SK-N-SH (cell line): ENCODE results near the gene SNX5. TPM values are rescaled to one million over a fixed set of nuclear protein-coding genes. Genes with fewer than 3 reads are reported as not detected.

Experiments used
- CTCF ChIA-PET: fragments of 300-600, 350-600 bp; formaldehyde crosslinking; extraction: SDS; loops from one replicate; lab custom pipeline; 2021; lab: Yijun Ruan, JAX
- POLR2A ChIA-PET: fragments of 350-600 bp; sonication (Branson Sonifier 250); formaldehyde crosslinking; extraction: SDS; loops from one replicate; lab custom pipeline; 2020; ENCODE audit warnings: antibody characterized with exemption, inconsistent platforms; lab: Yijun Ruan, JAX
- DNase-seq: peaks from one replicate; pipeline ENCODE4 v3.0.0; 2012
- H2AFZ ChIP-seq: fragments of 200-600 bp; sonication (generic); 2 replicates; pipeline ENCODE4 v1.8.1; 2016; ENCODE audit warnings: antibody characterized with exemption, mild to moderate bottlenecking, low read depth
- H3F3A ChIP-seq: fragments of 200-600 bp; sonication (generic); replicated peaks from 2 replicates; pipeline ENCODE3; 2016; ENCODE audit warnings: antibody characterized with exemption, mild to moderate bottlenecking; ENCODE audit not compliant: insufficient read depth
- H3K27ac ChIP-seq, 2 experiments: fragments of 200-500 bp in 1 of 2; fragments of 200-600 bp in 1 of 2; sonication (Bioruptor generic) in 1 of 2; sonication (generic), shearing (Covaris generic) in 1 of 2; 2 replicates each; pipeline versions ENCODE4 v1.5.1 to v1.6.1; 2014 to 2016; ENCODE audit warnings: low read depth in 2 of 2, inconsistent platforms in 1 of 2, low read length in 1 of 2, mild to moderate bottlenecking in 1 of 2, mixed read lengths in 1 of 2
- H3K27me3 ChIP-seq: fragments of 200-600 bp; sonication (generic), shearing (Covaris generic); 2 replicates; pipeline ENCODE4 v1.6.1; 2016; ENCODE audit warnings: mixed run types; ENCODE audit not compliant: insufficient read depth
- H3K36me3 ChIP-seq, 2 experiments: fragments of 200-500 bp in 1 of 2; fragments of 200-600 bp in 1 of 2; sonication (Bioruptor generic) in 1 of 2; sonication (generic) in 1 of 2; replicated peaks in 1 of 2; 2 replicates each; pipeline versions ENCODE3 to v1.5.1; 2014 to 2016; ENCODE audit warnings: low read length in 1 of 2, mild to moderate bottlenecking in 1 of 2; ENCODE audit not compliant: insufficient read depth in 2 of 2, control insufficient read depth in 1 of 2
- H3K4me1 ChIP-seq, 2 experiments: fragments of 200-500 bp in 1 of 2; fragments of 200-600 bp in 1 of 2; sonication (Bioruptor generic) in 1 of 2; sonication (generic), shearing (Covaris generic) in 1 of 2; 2 replicates each; pipeline versions ENCODE4 v1.5.1 to v1.6.1; 2014 to 2016; ENCODE audit warnings: low read depth in 1 of 2, low read length in 1 of 2, mixed run types in 1 of 2; ENCODE audit not compliant: insufficient read depth in 2 of 2, control insufficient read depth in 1 of 2
- H3K4me2 ChIP-seq: fragments of 200-600 bp; sonication (generic), shearing (Covaris generic); 2 replicates; pipeline ENCODE4 v1.6.1; 2017; ENCODE audit warnings: mixed run types
- H3K4me3 ChIP-seq, 2 experiments: fragments of 200-500 bp in 1 of 2; fragments of 200-600 bp in 1 of 2; sonication (Bioruptor generic) in 1 of 2; sonication (generic), shearing (Covaris generic) in 1 of 2; 2 replicates each; pipeline versions ENCODE4 v1.5.1 to v1.8.1; 2014 to 2016; ENCODE audit warnings: low read depth in 2 of 2, inconsistent platforms in 1 of 2, low read length in 1 of 2, mild to moderate bottlenecking in 1 of 2, mixed read lengths in 1 of 2, moderate library complexity in 1 of 2
- H3K79me2 ChIP-seq: fragments of 200-600 bp; sonication (generic); 2 replicates; pipeline ENCODE4 v1.8.1; 2017; ENCODE audit warnings: mild to moderate bottlenecking; ENCODE audit not compliant: insufficient read depth
- H3K9ac ChIP-seq: fragments of 200-600 bp; sonication (generic); 2 replicates; pipeline ENCODE4 v1.6.1; 2017; ENCODE audit warnings: mixed run types
- H3K9me2 ChIP-seq: fragments of 200-600 bp; sonication (generic); 2 replicates; pipeline ENCODE4 v1.6.1; 2017; ENCODE audit warnings: mixed run types
- H3K9me3 ChIP-seq: fragments of 200-600 bp; sonication (generic); 2 replicates; pipeline ENCODE4 v1.6.1; 2017; ENCODE audit warnings: mixed run types, mild to moderate bottlenecking, moderate library complexity
- H4K20me1 ChIP-seq: fragments of 200-600 bp; sonication (generic); 2 replicates; pipeline ENCODE4 v1.6.1; 2017; ENCODE audit warnings: mild to moderate bottlenecking, mixed run types; ENCODE audit not compliant: insufficient read depth
- ELF1 ChIP-seq: IDR thresholded peaks from 2 replicates; pipeline ENCODE4 v1.4.0; 2012
- FOXJ3 ChIP-seq: sonication (generic); formaldehyde crosslinking; IDR thresholded peaks from 2 replicates; pipeline ENCODE4 v1.5.1; 2020; ENCODE audit warnings: mild to moderate bottlenecking, missing genetic modification reagents
- GABPA ChIP-seq: IDR thresholded peaks from 2 replicates; pipeline ENCODE4 v1.4.0; 2012; ENCODE audit warnings: low read depth, mild to moderate bottlenecking
- MEF2A ChIP-seq: IDR thresholded peaks from 2 replicates; pipeline ENCODE4 v1.4.0; 2012; ENCODE audit warnings: low read depth, borderline replicate concordance
- MXI1 ChIP-seq: IDR thresholded peaks from 2 replicates; pipeline ENCODE4 v1.6.1; 2012; ENCODE audit warnings: mild to moderate bottlenecking, low read depth, low read length, improper control_type of control experiment
- RAD21 ChIP-seq: IDR thresholded peaks from 2 replicates; pipeline ENCODE4 v1.6.1; 2012; ENCODE audit warnings: mild to moderate bottlenecking, low read length
- RCOR1 ChIP-seq: fragments of 150-350 bp; IDR thresholded peaks from 2 replicates; pipeline ENCODE4 v1.6.1; 2017; ENCODE audit warnings: antibody characterized with exemption, low read length
- RFX5 ChIP-seq: IDR thresholded peaks from 2 replicates; pipeline ENCODE4 v1.6.1; 2012; ENCODE audit warnings: mild to moderate bottlenecking, improper control_type of control experiment, low read length
- RXRA ChIP-seq: IDR thresholded peaks from 2 replicates; pipeline ENCODE4 v1.4.0; 2012; ENCODE audit warnings: low read depth, mild to moderate bottlenecking, borderline replicate concordance
- SMC3 ChIP-seq: IDR thresholded peaks from 2 replicates; pipeline ENCODE4 v1.6.1; 2012; ENCODE audit warnings: low read depth, low read length, improper control_type of control experiment
- TCF12 ChIP-seq: IDR thresholded peaks from 2 replicates; pipeline ENCODE4 v1.4.0; 2012
- TEAD4 ChIP-seq: IDR thresholded peaks from 2 replicates; pipeline ENCODE4 v1.4.0; 2012; ENCODE audit warnings: mild to moderate bottlenecking, borderline replicate concordance; ENCODE audit not compliant: insufficient read depth
- WGBS: methylation state at CpG from one replicate; pipeline ENCODE4 v1.1.6; 2017; ENCODE audit warnings: low lambda C conversion rate; 5-methylcytosine and 5-hydroxymethylcytosine counted together
- polyA plus RNA-seq, 3 experiments: library from polyadenylated mRNA; depleted of rRNA; stranded (reverse); fragments of >200 nt; gene quantifications; 2 replicates each; pipeline ENCODE4 v1.2.3, GENCODE V29; 2012
- TF ChIP-seq, protein P1 (sequence below): IDR thresholded peaks from 2 replicates; pipeline ENCODE4 v1.6.1; 2012; ENCODE audit warnings: mild to moderate bottlenecking, low read depth, low read length, moderate library complexity
- TF ChIP-seq, protein P2 (sequence below): fragments of 150-350 bp; IDR thresholded peaks from 2 replicates; pipeline ENCODE4 v1.6.1; 2016; ENCODE audit warnings: mild to moderate bottlenecking, low read depth, low read length
- TF ChIP-seq, protein P3 (sequence below): IDR thresholded peaks from 2 replicates; pipeline ENCODE4 v1.4.0; 2012; ENCODE audit warnings: low read depth, borderline replicate concordance

SNX5 gene
- polyA plus RNA-seq, 1 of the 3 experiments (the other 2 are of a cell fraction), result 76.2 TPM

DNA sequence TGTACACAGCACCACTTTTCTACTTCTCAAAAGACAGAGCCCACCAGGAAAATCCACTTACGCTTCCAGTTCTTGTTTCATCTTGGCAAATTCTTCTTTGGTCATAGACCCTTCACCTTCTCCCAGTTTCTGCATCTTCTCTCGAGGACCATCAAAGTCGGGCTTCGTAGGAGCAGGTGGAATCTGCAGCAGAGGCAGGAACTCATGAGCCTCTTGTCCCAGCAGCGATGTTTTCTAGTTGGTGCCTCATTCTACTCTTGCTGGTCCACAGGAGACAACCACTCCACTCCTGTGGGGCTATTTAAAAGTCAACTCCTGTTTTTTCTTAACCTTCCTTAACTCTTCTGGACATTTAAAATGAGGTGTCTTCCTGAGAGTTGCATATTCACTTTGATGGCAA, 14.7 kb downstream of the SNX5 start:
- no peak overlapping the region for H3K4me3 ChIP-seq
- no peak overlapping the region for H3K9ac ChIP-seq
- no peaks in the 10 kb centered on the region for H3K27me3 ChIP-seq
- TF ChIP-seq MEF2A, result no peak
- TF ChIP-seq RXRA, result no peak
- peaks cover 35% of the 10 kb centered on the region for H4K20me1 ChIP-seq
- peaks cover 65 to 72% of the 10 kb centered on the region in 2 experiments for H3K36me3 ChIP-seq
- peaks cover 3 to 9% of the 10 kb centered on the region in 2 experiments; a peak in 3 of 4 replicates for H3K4me1 ChIP-seq
- 97% methylated on average over 5 of the region's 5 CpGs for WGBS
- peaks cover 9% of the 10 kb centered on the region for H3F3A ChIP-seq
- ChIA-PET POLR2A (no interaction called here), CTCF (interaction anchor here (0.8 to 3.3 kb wide), 4 partner anchors 14 to 337 kb away, joined by 3 to 11 read pairs (median 6); partner anchors contain the start of gene SNX5)
- peaks cover 89% of the 10 kb centered on the region for H3K79me2 ChIP-seq
- no peak overlapping the region for H2AFZ ChIP-seq
- no peak overlapping the region for H3K27ac ChIP-seq
- no peaks in the 10 kb centered on the region for H3K9me2 ChIP-seq
- H3K4me2 ChIP-seq, result no peak overlapping the region
- no peaks in the 10 kb centered on the region for H3K9me3 ChIP-seq
- DNase-seq, result no peak

DNA sequence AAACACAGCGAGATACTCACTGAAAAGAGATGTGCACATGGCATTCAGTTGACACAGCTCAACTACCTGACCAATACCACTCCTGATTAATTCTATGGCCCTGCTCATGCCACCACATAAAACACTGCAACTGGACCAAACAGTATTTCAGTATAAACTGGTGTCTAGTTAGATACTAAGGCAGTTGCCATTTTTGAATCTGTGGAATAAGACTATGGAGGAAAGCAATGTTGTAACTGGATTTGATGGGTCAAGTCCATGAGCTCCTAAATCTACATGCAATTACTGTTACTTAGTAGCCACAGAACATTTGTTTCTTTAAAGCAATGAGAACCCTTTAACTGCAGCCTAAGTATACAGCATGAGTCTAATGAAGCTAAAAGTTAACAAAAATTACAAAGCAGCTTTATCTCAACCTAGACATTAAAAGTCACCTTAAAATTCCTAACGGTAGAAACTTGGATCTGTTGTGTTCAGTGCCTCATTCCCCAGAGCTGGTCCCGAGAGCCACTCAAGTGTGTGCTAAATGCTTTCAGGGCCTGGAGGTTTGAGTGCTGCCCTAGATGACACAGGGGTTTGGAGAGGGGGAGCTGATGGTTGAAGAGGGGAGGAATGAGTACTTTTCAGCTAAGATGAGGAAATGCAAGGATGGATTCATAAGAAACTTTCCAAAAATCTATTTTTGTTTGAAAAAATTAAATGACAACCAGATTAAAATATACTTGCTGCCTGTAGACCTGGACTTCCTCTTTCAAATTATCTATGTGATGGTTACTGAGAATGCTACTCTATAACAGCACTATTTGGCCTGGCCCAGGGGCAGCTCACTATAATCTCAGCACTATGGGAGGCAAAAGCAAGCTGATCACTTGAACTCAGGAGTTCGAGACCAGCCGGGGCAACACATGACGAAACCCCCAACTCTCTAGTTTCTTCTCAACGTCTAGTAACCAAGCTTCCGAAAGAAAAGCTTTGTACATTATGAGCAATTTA, 15.6 kb downstream of the SNX5 start:
- Histone ChIP-seq H3K36me3 (peaks cover 75 to 79% of the 10 kb centered on the region in 2 experiments), H3F3A (peaks cover 14% of the 10 kb centered on the region), H3K9me3 (no peaks in the 10 kb centered on the region), H4K20me1 (peaks cover 26% of the 10 kb centered on the region), H3K27me3 (no peaks in the 10 kb centered on the region), H3K9ac (no peak overlapping the region), H3K9me2 (no peaks in the 10 kb centered on the region), H3K27ac (no peak overlapping the region), H3K4me2 (no peak overlapping the region), H3K4me3 (no peak overlapping the region), H3K4me1 (0 out of 4 replicates have a peak, but pooled peaks cover 0 to 2% of the 10 kb centered on the region in 2 experiments), H2AFZ (no peak overlapping the region), H3K79me2 (peaks cover 86% of the 10 kb centered on the region)
- TF ChIP-seq RFX5 (no peak), TCF12 (no peak), MXI1 (no peak)
- no peak for DNase-seq
- ChIA-PET CTCF (interaction anchor here (0.8 to 3.3 kb wide), 5 partner anchors 13 to 336 kb away, joined by 3 to 11 read pairs (median 3); partner anchors contain the start of gene SNX5), POLR2A (no interaction called here)
- WGBS, result 93% methylated on average over 8 of the region's 8 CpGs

DNA sequence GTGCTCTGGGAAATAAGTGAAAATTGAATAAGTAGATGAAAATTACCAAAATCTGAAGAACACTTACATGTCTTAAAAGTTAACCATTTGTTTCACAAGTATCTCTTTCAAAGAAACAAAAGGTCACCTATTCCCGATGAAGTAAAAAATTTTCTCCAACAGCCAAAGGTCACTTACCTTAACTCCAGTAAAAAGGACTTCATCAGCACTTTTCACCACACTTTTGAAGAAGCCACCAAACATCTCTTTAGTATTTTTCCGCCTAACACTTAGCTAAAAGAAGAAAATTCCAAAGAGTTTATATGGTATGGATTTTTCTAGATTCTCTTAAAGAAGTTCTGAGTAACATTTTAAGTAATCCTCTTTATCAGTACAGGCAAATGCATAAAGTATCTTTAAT, 17.3 kb downstream of the SNX5 start:
- peaks cover 72% of the 10 kb centered on the region for H3K79me2 ChIP-seq
- no peak for TF ChIP-seq SMC3
- TF ChIP-seq FOXJ3 (CRISPR knock-in tag), result no peak
- TF ChIP-seq TEAD4, result no peak
- no peak for TF ChIP-seq ELF1
- TF ChIP-seq, protein P1, sequence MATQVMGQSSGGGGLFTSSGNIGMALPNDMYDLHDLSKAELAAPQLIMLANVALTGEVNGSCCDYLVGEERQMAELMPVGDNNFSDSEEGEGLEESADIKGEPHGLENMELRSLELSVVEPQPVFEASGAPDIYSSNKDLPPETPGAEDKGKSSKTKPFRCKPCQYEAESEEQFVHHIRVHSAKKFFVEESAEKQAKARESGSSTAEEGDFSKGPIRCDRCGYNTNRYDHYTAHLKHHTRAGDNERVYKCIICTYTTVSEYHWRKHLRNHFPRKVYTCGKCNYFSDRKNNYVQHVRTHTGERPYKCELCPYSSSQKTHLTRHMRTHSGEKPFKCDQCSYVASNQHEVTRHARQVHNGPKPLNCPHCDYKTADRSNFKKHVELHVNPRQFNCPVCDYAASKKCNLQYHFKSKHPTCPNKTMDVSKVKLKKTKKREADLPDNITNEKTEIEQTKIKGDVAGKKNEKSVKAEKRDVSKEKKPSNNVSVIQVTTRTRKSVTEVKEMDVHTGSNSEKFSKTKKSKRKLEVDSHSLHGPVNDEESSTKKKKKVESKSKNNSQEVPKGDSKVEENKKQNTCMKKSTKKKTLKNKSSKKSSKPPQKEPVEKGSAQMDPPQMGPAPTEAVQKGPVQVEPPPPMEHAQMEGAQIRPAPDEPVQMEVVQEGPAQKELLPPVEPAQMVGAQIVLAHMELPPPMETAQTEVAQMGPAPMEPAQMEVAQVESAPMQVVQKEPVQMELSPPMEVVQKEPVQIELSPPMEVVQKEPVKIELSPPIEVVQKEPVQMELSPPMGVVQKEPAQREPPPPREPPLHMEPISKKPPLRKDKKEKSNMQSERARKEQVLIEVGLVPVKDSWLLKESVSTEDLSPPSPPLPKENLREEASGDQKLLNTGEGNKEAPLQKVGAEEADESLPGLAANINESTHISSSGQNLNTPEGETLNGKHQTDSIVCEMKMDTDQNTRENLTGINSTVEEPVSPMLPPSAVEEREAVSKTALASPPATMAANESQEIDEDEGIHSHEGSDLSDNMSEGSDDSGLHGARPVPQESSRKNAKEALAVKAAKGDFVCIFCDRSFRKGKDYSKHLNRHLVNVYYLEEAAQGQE, result no peak
- no peak for TF ChIP-seq GABPA
- no peak for TF ChIP-seq RCOR1
- TF ChIP-seq RAD21, result no peak
- TF ChIP-seq, protein P2, sequence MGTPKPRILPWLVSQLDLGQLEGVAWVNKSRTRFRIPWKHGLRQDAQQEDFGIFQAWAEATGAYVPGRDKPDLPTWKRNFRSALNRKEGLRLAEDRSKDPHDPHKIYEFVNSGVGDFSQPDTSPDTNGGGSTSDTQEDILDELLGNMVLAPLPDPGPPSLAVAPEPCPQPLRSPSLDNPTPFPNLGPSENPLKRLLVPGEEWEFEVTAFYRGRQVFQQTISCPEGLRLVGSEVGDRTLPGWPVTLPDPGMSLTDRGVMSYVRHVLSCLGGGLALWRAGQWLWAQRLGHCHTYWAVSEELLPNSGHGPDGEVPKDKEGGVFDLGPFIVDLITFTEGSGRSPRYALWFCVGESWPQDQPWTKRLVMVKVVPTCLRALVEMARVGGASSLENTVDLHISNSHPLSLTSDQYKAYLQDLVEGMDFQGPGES, result no peak
- TF ChIP-seq, protein P3, sequence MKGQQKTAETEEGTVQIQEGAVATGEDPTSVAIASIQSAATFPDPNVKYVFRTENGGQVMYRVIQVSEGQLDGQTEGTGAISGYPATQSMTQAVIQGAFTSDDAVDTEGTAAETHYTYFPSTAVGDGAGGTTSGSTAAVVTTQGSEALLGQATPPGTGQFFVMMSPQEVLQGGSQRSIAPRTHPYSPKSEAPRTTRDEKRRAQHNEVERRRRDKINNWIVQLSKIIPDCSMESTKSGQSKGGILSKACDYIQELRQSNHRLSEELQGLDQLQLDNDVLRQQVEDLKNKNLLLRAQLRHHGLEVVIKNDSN, result no peak
- no peak for TF ChIP-seq TCF12

More for the DNA sequence above, 17.3 kb downstream of the SNX5 start:
- H3F3A ChIP-seq, result peaks cover 13% of the 10 kb centered on the region
- no peaks in the 10 kb centered on the region for H3K9me2 ChIP-seq
- DNase-seq, result no peak
- no peak overlapping the region for H3K4me2 ChIP-seq
- no peaks in the 10 kb centered on the region for H3K9me3 ChIP-seq
- CTCF ChIA-PET, result interaction anchor here (1.3 kb wide), 1 partner anchor 12 kb away, joined by 4 read pairs; no protein-coding TSS in a partner anchor
- POLR2A ChIA-PET, result no interaction called here
- H2AFZ ChIP-seq, result no peak overlapping the region
- H3K4me1 ChIP-seq, result no peaks in the 10 kb centered on the region
- H3K27me3 ChIP-seq, result no peaks in the 10 kb centered on the region
- peaks cover 88 to 90% of the 10 kb centered on the region in 2 experiments for H3K36me3 ChIP-seq
- 95% methylated on average over 2 of the region's 2 CpGs for WGBS
- H3K27ac ChIP-seq, result no peak overlapping the region
- no peak overlapping the region for H3K4me3 ChIP-seq
- no peak overlapping the region for H3K9ac ChIP-seq
- H4K20me1 ChIP-seq, result peaks cover 11% of the 10 kb centered on the region
